ENCODE results near the gene PIKFYVE. TPM values are rescaled to one million over a fixed set of nuclear protein-coding genes. Genes with fewer than 3 reads are reported as not detected.
A peak's percentile ranks its signal among the peaks of the same experiment; 100 is the strongest.
"Not testable (repeated sequence)": the region's sequence is repeated elsewhere in the genome, so short reads cannot be mapped to it uniquely, and the experiment has no call there.

Gene PIKFYVE
- total and polyA plus RNA-seq, 11 donors, result 4.2 to 31.4 (median 20.2) TPM

GRCh38 chr2:208371634-208371935 is 105.5 kb downstream of the PIKFYVE start:
- 39 to 96% (median 58%) methylated on average over 1 of the region's 1 CpG for WGBS, 4 donors
- Histone ChIP-seq H3K27ac (no peak overlapping the region), H3K4me1 (peaks cover 0 to 4% (median 0%) of the 10 kb centered on the region in 12 donors), H3K36me3 (no peaks in the 10 kb centered on the region), H3K9me3 (no peaks in the 10 kb centered on the region), H3K4me3 (no peak overlapping the region), H3K27me3 (peaks cover 0 to 2% (median 0%) of the 10 kb centered on the region in 9 donors)
- no peak for ATAC-seq
- no peak for DNase-seq
- TF ChIP-seq POLR2A (IDR thresholded peaks at IDR 0.05) (no peak), CTCF (IDR thresholded peaks at IDR 0.05) (no peak)
- intact Hi-C loops (cut with DNase I), result no loop called here

DNA sequence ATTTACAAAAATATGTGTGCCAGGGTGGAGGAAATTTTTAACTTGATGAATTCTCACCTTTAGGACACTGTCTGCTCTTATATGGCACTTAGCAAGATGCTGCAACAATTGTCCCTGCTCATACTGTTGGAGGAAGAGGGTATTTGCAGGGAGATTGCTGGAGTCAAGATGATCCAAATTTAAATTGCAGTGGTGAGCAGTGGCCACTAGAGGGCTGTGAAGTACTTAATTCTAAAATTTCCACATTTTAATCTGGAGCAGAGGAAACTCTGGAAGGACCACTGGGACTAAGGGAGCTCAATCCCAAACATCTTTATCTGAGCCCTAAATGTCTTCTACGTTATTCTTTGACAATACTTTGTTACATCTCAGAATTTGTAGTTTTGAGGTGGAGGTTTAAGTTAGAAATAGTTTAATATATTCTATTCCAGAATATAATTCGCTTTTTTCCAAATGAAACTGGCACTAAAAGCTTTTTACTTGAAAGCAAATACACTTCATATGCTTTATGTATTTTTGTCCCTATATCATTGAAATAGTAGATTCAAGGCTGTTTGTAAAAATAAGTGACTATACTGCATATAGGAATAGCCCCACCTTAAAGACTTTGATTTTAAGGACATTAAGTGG is 107.5 kb downstream of the PIKFYVE start:
- peak; percentile 75 to 91 (median 82) for TF ChIP-seq CTCF (IDR thresholded peaks at IDR 0.05)
- TF ChIP-seq POLR2A (IDR thresholded peaks at IDR 0.05), result no peak
- ATAC-seq (peak in 2 of 4 donors; percentile 41 to 45), DNase-seq (no peak)
- intact Hi-C loops (cut with DNase I), result no loop called here
- Histone ChIP-seq H3K9me3 (no peaks in the 10 kb centered on the region), H3K27ac (no peak overlapping the region), H3K4me1 (peaks cover 0 to 4% (median 0%) of the 10 kb centered on the region in 12 donors), H3K4me3 (no peak overlapping the region), H3K36me3 (no peaks in the 10 kb centered on the region), H3K27me3 (peaks cover 0 to 2% (median 0%) of the 10 kb centered on the region in 9 donors)
- 48 to 51% (median 50%) methylated on average over 2 of the region's 2 CpGs for WGBS, 4 donors

DNA sequence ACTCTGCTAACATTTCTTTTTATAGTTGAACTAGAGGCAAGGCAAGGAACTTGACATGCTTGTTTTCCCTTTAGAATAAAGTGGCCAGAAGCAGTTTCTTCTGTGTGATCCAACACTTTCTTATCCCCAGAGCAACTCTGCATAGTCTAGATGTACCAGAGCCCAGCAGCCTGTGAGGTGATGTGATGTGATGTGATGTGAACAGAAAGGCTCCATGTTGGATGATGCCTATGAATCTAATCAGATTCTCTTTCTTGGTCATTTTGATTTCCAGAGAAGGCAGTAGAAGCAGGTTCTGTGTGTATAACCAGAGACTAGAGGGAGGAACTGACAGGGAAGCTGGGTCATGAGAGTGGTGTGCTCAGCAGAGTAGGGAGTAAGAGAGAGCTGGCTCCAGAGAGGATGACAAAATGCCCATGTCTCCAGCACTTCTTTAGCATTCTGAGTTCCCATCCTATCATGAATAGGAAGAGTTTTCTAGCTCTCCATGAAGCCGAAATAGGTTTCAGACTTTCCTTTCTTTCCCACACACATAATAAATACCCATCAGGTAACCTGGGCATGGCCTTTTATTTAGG is 109.5 kb downstream of the PIKFYVE start:
- no peak overlapping the region for H3K4me3 ChIP-seq
- TF ChIP-seq CTCF (IDR thresholded peaks at IDR 0.05), result no peak
- TF ChIP-seq POLR2A (IDR thresholded peaks at IDR 0.05), result no peak
- 71 to 85% (median 79%) methylated on average over 1 of the region's 1 CpG for WGBS, 4 donors
- H3K4me1 ChIP-seq, result no peaks in the 10 kb centered on the region
- H3K9me3 ChIP-seq, result no peaks in the 10 kb centered on the region
- no peak for ATAC-seq
- H3K36me3 ChIP-seq, result no peaks in the 10 kb centered on the region
- H3K27me3 ChIP-seq, result peaks cover 0 to 2% (median 0%) of the 10 kb centered on the region in 9 donors
- intact Hi-C loops (cut with DNase I), result no loop called here
- H3K27ac ChIP-seq, result no peak overlapping the region
- DNase-seq, result no peak

- H3K4me3 ChIP-seq; DNase-seq; H3K27ac ChIP-seq; H3K9me3 ChIP-seq; H3K36me3 ChIP-seq; ATAC-seq; H3K4me1 ChIP-seq; intact Hi-C loops (cut with DNase I): not testable (repeated sequence)
- WGBS, 4 donors, result 86 to 94% (median 90%) methylated on average over 5 to 39 of the region's 40 CpGs
- peaks cover 0 to 15% (median 0%) of the 10 kb centered on the region in 9 donors for H3K27me3 ChIP-seq
Measured at GRCh38 chr2:208377344-208377860, 111.3 kb downstream of the PIKFYVE start.

All from heart left ventricle (tissue), 16 donors.